GM12872 (cell line): Measurements from ENCODE around the gene MAPK8IP1.

ENCODE experiments used
- TF ChIP-seq, protein P1 (sequence below): IDR thresholded peaks from 3 replicates; pipeline ENCODE4 v1.5.1; 2011; ENCODE audit warnings: low read depth, mild to moderate bottlenecking, low read length, moderate library complexity; ENCODE audit not compliant: insufficient read depth

Gene MAPK8IP1

DNA sequence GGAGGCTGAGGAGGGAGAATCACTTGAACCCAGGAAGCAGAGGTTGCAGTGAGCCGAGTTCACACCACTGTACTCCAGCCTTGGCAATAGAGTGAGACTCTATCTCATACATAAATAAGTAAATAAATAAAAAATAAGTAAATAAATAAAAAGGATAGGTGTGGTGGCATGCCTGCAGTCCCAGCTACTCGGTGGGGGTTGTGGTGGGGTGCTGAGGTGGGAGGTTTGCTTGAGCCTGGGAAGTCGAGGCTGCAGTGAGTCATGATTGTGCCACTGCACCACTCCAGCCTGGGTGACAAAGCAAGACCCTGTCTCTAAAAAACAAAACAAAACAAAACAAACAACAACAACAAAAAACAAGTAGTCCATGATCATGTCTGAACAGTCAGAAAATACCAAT is 40.1 kb downstream of the MAPK8IP1 start:
- TF ChIP-seq, protein P1, sequence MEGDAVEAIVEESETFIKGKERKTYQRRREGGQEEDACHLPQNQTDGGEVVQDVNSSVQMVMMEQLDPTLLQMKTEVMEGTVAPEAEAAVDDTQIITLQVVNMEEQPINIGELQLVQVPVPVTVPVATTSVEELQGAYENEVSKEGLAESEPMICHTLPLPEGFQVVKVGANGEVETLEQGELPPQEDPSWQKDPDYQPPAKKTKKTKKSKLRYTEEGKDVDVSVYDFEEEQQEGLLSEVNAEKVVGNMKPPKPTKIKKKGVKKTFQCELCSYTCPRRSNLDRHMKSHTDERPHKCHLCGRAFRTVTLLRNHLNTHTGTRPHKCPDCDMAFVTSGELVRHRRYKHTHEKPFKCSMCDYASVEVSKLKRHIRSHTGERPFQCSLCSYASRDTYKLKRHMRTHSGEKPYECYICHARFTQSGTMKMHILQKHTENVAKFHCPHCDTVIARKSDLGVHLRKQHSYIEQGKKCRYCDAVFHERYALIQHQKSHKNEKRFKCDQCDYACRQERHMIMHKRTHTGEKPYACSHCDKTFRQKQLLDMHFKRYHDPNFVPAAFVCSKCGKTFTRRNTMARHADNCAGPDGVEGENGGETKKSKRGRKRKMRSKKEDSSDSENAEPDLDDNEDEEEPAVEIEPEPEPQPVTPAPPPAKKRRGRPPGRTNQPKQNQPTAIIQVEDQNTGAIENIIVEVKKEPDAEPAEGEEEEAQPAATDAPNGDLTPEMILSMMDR = no peak

DNA sequence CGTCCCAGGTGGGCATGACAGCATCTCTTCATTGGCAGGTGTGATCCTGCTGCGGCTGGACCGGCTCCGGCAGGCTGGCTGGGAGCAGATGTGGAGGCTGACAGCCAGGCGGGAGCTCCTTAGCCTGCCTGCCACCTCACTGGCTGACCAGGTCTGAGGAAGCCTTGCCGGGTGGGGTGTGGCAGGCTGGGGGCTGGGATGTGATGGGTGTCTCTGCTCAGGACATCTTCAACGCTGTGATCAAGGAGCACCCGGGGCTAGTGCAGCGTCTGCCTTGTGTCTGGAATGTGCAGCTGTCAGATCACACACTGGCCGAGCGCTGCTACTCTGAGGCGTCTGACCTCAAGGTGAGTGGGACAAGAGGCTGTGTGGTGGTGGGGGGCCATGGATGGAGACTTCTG is 40.5 kb downstream of the MAPK8IP1 start:
- TF ChIP-seq, protein P1 = no peak

DNA sequence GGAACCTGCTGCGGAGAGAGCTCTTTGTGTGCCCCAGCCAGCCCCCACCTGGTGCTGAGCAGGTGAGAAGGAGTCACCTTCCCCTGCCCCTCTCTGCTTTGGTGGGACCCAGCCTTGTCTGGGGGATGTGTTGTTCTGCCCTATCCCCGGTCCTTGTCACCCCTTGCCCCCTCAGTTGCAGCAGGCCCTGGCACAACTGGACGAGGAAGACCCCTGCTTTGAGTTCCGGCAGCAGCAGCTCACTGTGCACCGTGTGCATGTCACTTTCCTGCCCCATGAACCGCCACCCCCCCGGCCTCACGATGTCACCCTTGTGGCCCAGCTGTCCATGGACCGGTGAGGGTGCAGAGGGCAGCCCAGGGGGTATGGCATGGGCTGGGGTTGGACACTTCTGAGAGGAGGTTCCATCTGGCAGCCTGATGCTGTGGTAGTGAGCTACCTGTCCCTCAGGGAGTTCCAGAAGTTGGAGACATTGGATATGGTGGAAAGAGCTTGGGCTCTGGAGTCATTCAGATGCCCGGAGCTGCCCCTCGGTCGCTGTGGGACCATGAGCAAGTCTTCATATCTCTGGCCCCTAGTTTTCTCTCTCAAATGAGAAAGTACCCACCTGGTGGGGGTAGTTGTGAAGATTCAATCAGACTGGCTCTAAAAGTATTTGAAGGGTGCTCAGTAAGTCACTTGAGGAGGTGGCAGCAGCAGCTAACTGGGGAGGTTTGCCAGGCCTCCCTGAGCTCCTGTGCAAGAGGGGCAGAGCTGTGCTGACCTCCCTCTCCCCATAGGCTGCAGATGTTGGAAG is 41.3 kb downstream of the MAPK8IP1 start:
- TF ChIP-seq, protein P1 = no peak

DNA sequence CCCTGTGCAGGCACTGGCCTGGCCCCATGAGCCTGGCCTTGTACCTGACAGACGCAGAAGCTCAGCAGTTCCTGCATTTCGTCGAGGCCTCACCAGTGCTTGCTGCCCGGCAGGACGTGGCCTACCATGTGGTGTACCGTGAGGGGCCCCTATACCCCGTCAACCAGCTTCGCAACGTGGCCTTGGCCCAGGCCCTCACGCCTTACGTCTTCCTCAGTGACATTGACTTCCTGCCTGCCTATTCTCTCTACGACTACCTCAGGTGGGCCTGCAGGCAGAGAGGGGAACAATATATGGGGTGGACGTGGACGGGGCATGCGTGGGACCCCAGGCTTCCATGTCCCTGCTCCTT is 41.9 kb downstream of the MAPK8IP1 start:
- TF ChIP-seq, protein P1 = no peak

DNA sequence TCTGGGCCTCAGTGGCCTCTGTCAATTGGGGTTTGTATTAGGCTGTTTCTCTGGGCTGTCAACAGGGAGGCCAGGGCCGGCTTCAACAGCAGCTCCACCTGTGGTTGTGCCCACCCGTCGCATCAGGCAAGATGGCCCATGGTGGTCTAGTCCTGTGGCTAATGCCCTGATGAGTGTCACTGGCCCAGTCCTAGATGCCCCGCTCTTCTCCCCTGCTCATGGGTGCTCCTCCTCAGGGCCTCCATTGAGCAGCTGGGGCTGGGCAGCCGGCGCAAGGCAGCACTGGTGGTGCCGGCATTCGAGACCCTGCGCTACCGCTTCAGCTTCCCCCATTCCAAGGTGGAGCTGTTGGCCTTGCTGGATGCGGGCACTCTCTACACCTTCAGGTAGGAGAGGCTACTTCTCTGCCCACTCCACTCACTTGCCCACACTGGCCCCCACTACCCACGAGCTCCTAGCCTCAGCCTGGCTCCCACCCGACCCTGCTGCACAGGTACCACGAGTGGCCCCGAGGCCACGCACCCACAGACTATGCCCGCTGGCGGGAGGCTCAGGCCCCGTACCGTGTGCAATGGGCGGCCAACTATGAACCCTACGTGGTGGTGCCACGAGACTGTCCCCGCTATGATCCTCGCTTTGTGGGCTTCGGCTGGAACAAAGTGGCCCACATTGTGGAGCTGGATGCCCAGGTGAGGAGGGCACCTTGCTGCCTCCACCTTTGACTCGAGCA is 42.4 kb downstream of the MAPK8IP1 start:
- TF ChIP-seq, protein P1 = no peak

- TF ChIP-seq, protein P1 = no peak
Measured at GRCh38 chr11:45928535-45929215, 43.2 kb downstream of the MAPK8IP1 start.

DNA sequence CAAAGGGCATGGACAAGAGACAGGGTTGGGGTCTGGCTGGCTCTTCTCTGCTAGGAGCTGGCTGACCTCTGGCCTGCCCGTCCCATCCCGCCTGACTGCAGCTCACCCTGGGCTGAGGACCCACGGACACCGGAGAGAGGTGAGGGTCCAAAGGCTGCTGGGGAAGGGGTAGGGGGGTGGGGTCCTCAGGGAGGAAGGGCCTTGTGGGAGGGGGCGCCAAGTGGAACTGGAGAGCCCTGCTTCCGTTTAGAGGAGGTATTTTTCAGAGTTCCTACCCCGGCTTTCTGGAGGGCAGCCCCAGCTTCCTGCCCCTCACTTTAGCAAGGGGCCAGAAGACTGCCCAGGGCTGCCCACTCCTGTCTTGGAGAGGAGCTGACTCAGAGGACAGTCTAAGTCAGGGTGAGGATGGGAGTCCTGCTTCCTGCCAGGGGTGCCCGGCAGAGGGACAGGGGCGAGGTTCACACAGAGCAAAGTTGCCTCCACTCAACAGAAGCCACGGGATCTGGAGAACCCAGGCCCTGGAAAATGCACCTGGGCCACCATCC is 44.1 kb downstream of the MAPK8IP1 start:
- TF ChIP-seq, protein P1 = 0 out of 3 replicates have a peak, but pooled peaks have one; percentile 6
